ENCODE results near the gene BABAM1. TPM values are rescaled to one million over a fixed set of nuclear protein-coding genes. Genes with fewer than 3 reads are reported as not detected.
"Not testable (repeated sequence)": the region's sequence is repeated elsewhere in the genome, so short reads cannot be mapped to it uniquely, and the experiment has no call there.

Gene BABAM1
- total RNA-seq, 1 donor from 2014 or later: 89.3 TPM

- DNase-seq (ENCODE audit: low read depth): no peak
Measured at GRCh38 chr19:17266589-17266974, 661 bp upstream of the BABAM1 start.

DNA sequence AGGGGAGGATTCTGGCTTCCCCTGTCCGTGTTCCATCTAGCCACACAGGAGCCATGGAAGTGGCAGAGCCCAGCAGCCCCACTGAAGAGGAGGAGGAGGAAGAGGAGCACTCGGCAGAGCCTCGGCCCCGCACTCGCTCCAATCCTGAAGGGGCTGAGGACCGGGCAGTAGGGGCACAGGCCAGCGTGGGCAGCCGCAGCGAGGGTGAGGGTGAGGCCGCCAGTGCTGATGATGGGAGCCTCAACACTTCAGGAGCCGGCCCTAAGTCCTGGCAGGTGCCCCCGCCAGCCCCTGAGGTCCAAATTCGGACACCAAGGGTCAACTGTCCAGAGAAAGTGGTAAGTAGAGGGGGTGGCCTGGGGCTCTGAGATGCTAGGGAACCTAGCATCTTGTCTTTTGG, 1.5 kb downstream of the BABAM1 start:
- no peak for DNase-seq (ENCODE audit: low read depth)

- DNase-seq (ENCODE audit: low read depth): not testable (repeated sequence)
Measured at GRCh38 chr19:17274892-17275291, 7.6 kb downstream of the BABAM1 start.

DNA sequence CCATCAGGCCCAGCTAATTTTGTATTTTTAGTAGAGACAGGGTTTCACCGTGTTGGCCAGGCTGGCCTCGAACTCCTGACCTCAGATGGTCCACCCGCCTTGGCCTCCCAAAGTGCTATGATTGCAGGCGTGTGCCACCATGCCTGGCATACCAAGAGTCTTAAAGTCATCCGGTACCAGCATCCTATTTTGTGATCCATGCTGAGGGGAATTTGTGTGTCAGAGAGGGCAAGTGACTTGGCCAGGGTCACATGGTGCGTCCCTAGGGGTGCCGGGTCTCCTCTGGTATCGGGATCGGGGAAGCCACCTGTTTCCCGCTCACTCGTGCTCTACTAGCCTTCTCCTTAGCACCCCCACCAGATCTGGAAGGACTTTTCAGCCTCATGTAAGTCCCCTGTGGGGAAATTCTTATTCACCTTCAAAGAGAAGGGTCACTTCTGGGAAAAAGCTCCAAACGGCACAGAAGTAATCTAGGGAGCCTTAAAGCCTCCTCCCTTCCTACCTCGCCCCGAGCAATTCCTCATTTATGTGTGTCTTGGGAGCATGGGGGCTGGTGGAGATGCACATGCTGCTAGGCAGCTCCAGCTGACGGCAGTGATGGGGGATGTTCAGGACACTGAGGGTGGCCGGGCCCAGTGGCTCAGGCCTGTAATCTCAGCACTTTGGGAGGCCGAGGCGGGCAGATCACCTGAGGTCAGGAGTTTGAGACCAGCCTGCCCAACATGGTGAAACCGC, 8.4 kb downstream of the BABAM1 start:
- DNase-seq (ENCODE audit: low read depth): no peak

GRCh38 chr19:17279436-17279835, 12.2 kb downstream of the BABAM1 start:
- no peak for DNase-seq (ENCODE audit: low read depth)

GRCh38 chr19:17281391-17282304, 14.4 kb downstream of the BABAM1 start, which contains the start of gene ANKLE1:
ANKLE1 (plus strand) TSS chr19:17281901; CDS start chr19:17281921, 20 bp downstream.
- DNase-seq (ENCODE audit: low read depth): no peak

DNA sequence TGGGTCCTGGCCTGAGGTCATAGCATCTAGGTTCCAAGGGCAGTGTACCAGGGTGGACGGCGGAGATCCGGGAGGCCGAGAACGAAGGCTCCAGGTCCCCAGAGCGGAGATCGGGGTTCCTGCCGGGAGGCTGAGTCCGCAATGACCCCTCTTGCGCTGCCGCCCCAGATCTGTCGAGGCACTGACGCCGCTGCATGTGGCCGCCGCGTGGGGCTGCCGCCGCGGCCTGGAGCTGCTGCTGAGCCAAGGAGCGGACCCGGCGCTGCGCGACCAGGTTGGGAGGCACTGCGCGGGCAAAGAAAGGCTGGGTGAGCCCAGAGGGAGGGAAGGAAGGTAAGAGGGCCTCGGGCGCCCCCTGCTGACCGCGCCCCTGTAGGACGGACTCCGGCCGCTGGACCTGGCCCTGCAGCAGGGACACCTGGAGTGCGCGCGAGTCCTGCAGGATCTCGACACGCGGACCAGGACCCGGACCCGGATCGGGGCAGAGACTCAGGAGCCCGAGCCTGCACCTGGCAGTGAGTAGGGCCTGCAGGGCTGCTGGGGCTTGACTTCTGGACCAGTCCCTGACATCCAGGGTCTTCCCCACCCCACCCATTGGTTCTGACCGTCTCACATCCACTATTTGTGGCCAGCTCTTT, 15.4 kb downstream of the BABAM1 start:
- DNase-seq (ENCODE audit: low read depth): peak; percentile 74

GRCh38 chr19:17283504-17283996, 16.3 kb downstream of the BABAM1 start:
- no peak for DNase-seq (ENCODE audit: low read depth)

- no peak for DNase-seq (ENCODE audit: low read depth)
Measured at GRCh38 chr19:17285415-17286135, 18.3 kb downstream of the BABAM1 start.

DNA sequence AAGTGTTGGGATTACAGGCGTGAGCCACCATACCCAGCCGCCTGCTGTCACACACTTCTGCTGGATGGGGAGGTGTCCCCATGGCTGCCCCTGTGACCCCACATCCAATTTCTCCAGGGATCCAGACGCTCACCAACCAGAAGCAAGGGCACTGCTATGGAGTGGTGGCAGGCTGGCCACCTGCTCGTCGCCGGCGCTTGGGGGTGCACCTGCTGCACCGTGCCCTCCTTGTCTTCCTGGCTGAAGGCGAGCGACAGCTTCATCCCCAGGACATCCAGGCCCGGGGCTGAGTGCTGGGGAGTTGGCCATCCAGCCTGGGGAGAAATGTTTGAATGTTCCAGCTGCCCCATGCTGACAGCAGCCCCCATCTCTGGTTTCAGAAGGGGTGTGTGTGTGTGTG, 19.0 kb downstream of the BABAM1 start:
- DNase-seq (ENCODE audit: low read depth): no peak

DNA sequence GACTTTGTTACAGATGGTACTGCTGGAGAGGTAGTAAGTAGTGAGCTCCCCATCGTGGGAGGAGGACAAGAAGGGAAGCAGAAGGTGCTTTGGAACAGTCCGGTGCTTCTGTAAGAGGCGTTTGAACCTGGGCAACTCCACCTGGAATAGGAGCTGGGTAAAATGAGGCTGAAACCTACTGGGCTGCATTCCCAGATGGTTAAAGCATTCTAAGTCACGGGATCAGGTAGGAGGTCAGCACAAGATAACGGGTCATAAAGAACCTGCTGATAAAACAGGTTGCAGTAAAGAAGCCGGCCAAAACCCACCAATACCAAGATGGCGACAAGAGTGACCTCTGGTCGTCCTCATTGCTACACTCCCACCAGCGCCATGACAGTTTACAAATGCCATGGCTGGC, 19.5 kb downstream of the BABAM1 start:
- DNase-seq (ENCODE audit: low read depth): no peak

GRCh38 chr19:17289489-17289888, 22.2 kb downstream of the BABAM1 start:
- DNase-seq (ENCODE audit: low read depth): peak; percentile 49

DNA sequence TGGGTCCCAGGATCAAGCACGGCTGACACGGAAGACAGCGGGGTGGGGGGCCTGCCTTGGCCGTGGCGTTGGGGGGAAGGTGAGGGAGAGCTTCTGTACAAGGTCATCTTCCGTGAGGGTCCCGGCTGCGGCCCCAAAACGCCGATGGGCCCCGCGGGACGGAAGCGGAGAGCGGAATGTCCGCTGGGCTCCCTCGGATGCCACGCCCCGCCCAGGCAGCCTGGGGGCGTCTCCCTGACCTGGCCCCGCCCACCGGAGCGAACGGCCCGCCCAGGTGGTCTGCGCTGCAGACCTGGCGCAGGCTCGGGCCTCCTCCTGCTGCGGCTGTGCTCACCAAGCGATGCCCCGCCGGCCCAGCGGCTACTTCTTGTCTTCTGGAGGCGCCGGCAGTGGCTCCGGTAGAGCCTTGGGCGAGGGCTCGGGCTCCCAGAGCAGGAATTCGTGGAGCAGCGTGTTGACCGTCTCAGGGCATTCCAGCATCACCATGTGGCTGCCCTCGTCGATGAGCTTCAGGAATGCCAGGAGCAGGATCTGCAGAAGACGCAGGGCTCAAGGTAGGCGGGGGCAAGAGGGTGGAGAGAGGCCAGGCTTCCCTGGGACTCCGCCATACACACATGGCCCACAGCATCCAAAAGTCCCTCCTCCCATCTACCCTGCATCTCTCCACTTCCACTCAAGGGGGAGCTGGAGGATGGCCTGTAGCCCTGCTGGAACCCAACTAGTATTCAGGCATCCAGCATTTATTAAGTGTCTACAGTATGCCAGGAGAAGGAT, 25.2 kb downstream of the BABAM1 start:
- no peak for DNase-seq (ENCODE audit: low read depth)

GRCh38 chr19:17293605-17294004, 26.4 kb downstream of the BABAM1 start:
- DNase-seq (ENCODE audit: low read depth): no peak

GRCh38 chr19:17294051-17294891, 27.0 kb downstream of the BABAM1 start:
- no peak for DNase-seq (ENCODE audit: low read depth)

GRCh38 chr19:17295551-17295950, 28.3 kb downstream of the BABAM1 start:
- DNase-seq (ENCODE audit: low read depth): not testable (repeated sequence)

- DNase-seq (ENCODE audit: low read depth): peak; percentile 81
Measured at GRCh38 chr19:17296273-17296672, 29.0 kb downstream of the BABAM1 start.

- no peak for DNase-seq (ENCODE audit: low read depth)
Measured at GRCh38 chr19:17296976-17297375, 29.7 kb downstream of the BABAM1 start.

GRCh38 chr19:17300992-17301619, 33.9 kb downstream of the BABAM1 start:
- no peak for DNase-seq (ENCODE audit: low read depth)

Measured in myocyte (in vitro differentiated cells).